Lower lobe of right lung (tissue), 2 donors: ENCODE measurements around the gene GRIK1. TPM values are rescaled to one million over a fixed set of nuclear protein-coding genes. Genes with fewer than 3 reads are reported as not detected.

Experiments
- ATAC-seq, 2 donors: fragments of 200-7000 bp; cut with Tn5 transposase; one replicate each; pipeline ENCODE4 v1.9.1; 2020 to 2022; ENCODE audit warnings: mild to moderate bottlenecking in 2 of 2, moderate library complexity in 2 of 2
- DNase-seq: peaks from one replicate; pipeline ENCODE4 v3.0.0-alpha.2; 2020
- H3K27ac ChIP-seq: fragments of 200-600 bp; one replicate; pipeline ENCODE4 v1.8.0; 2022
- H3K27me3 ChIP-seq: fragments of 200-600 bp; one replicate; pipeline ENCODE4 v1.8.0; 2022; ENCODE audit warnings: low read depth
- H3K36me3 ChIP-seq: fragments of 200-600 bp; one replicate; pipeline ENCODE4 v1.8.0; 2022; ENCODE audit warnings: mild to moderate bottlenecking
- H3K4me1 ChIP-seq: fragments of 200-600 bp; one replicate; pipeline ENCODE4 v1.8.0; 2022
- H3K4me3 ChIP-seq: fragments of 200-600 bp; one replicate; pipeline ENCODE4 v1.8.0; 2022; ENCODE audit warnings: mild to moderate bottlenecking
- H3K9me3 ChIP-seq: fragments of 200-600 bp; one replicate; pipeline ENCODE4 v1.8.0; 2022
- intact Hi-C: fragments of 100-400 bp; cut with DNase I; formaldehyde crosslinking; loops from one replicate; pipeline ENCODE4 v1.11.0; 2022
- total RNA-seq: library from RNA; stranded (reverse); fragmentation: NEBNext Ultra II Directional; extraction: Animal tissue kit (Norgen Biotek cat#: 25700); gene quantifications from one replicate; pipeline ENCODE4 v1.2.1, GENCODE V29; 2021
- TF ChIP-seq, protein P1 (sequence below): fragments of 200-600 bp; IDR thresholded peaks from one replicate; pipeline ENCODE4 v1.8.0; 2022; ENCODE audit warnings: antibody characterized with exemption, mild to moderate bottlenecking
- donor health status: DM: no; HTN: yes; CAD: no; lungs with severe emphysema.

The GRIK1 gene
- total RNA-seq, 1 donor from 2014 or later, result not detected

- DNase-seq, result no peak
- no peaks in the 10 kb centered on the region for H3K36me3 ChIP-seq
- TF ChIP-seq, protein P1, sequence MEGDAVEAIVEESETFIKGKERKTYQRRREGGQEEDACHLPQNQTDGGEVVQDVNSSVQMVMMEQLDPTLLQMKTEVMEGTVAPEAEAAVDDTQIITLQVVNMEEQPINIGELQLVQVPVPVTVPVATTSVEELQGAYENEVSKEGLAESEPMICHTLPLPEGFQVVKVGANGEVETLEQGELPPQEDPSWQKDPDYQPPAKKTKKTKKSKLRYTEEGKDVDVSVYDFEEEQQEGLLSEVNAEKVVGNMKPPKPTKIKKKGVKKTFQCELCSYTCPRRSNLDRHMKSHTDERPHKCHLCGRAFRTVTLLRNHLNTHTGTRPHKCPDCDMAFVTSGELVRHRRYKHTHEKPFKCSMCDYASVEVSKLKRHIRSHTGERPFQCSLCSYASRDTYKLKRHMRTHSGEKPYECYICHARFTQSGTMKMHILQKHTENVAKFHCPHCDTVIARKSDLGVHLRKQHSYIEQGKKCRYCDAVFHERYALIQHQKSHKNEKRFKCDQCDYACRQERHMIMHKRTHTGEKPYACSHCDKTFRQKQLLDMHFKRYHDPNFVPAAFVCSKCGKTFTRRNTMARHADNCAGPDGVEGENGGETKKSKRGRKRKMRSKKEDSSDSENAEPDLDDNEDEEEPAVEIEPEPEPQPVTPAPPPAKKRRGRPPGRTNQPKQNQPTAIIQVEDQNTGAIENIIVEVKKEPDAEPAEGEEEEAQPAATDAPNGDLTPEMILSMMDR, result no peak
- H3K9me3 ChIP-seq, result no peaks in the 10 kb centered on the region
- intact Hi-C loops, result no loop called here
- H3K27me3 ChIP-seq, result no peaks in the 10 kb centered on the region
- H3K4me1 ChIP-seq, result no peaks in the 10 kb centered on the region
- no peak overlapping the region for H3K4me3 ChIP-seq
- no peak overlapping the region for H3K27ac ChIP-seq
- no peak for ATAC-seq
Measured at GRCh38 chr21:29682800-29683199, 257.0 kb downstream of the GRIK1 start.

DNA sequence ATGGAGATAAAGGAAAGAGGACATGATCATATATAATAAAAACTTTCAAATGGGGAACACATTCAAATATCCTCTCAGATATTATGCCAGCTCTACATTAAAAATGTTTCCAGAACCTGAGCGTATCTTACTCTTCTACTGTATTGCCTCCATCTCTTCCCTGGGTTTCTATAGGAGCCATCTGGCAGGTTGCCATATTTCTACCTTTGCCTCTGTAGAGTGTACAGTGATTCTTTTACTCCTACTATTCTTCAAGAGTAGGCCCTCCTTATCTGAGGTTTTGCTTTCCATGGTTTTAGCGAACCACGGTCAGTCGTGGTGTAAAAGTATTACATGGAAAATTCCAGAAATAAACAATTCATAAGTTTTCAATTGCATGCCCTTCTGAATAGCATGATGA lies 259.5 kb downstream of the GRIK1 start:
- no peaks in the 10 kb centered on the region for H3K9me3 ChIP-seq
- intact Hi-C loops, result no loop called here
- H3K27ac ChIP-seq, result no peak overlapping the region
- no peaks in the 10 kb centered on the region for H3K36me3 ChIP-seq
- TF ChIP-seq, protein P1, result no peak
- H3K4me3 ChIP-seq, result no peak overlapping the region
- no peaks in the 10 kb centered on the region for H3K27me3 ChIP-seq
- H3K4me1 ChIP-seq, result no peaks in the 10 kb centered on the region
- ATAC-seq (no peak), DNase-seq (no peak)

DNA sequence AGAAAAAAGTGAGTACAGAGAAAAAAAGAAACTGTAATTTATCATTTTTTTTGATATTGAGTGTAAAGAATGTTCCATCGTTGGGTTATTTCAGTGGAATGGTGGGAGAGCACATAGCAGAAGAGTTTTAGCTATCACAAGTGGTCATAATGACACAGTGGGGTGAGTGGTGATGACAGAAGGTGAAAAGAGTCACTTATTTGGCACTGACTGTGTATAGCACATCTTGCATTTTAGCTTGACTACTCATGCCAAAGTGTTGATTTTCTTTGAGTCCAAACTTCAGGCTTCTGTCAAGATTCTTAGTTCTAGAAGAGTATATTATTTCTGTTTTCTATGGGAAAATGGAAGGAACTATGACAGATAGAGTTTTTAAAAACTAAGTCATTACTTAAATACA lies 261.2 kb downstream of the GRIK1 start:
- TF ChIP-seq, protein P1, result no peak
- Histone ChIP-seq H3K9me3 (no peaks in the 10 kb centered on the region), H3K4me1 (no peaks in the 10 kb centered on the region), H3K4me3 (no peak overlapping the region), H3K36me3 (no peaks in the 10 kb centered on the region), H3K27me3 (no peaks in the 10 kb centered on the region), H3K27ac (no peak overlapping the region)
- DNase-seq (no peak), ATAC-seq (no peak)
- intact Hi-C loops, result no loop called here

DNA sequence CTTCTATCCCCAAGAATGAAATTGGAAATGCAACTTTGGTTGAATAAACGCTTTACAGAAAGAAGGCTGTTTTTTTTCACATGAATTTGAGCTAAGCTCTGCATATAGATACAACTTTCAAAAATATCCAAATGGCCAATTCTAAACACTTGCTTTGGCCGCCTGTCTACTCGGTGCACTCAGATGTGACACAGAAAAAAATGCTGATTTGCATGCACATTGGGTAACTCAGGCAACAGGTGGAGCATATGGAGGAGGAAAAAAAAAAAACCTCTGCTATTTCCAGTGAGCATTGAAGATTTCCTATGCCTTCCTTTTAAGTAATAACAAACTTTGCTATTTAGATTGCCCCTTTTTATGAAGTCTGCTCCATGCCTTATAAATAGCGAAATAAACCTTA lies 262.5 kb downstream of the GRIK1 start:
- intact Hi-C loops, result no loop called here
- Histone ChIP-seq H3K9me3 (no peaks in the 10 kb centered on the region), H3K27me3 (no peaks in the 10 kb centered on the region), H3K36me3 (no peaks in the 10 kb centered on the region), H3K4me1 (no peaks in the 10 kb centered on the region), H3K4me3 (no peak overlapping the region), H3K27ac (no peak overlapping the region)
- TF ChIP-seq, protein P1, result no peak
- DNase-seq (no peak), ATAC-seq (no peak)

GRCh38 chr21:29676395-29676794 lies 263.4 kb downstream of the GRIK1 start:
- H3K27ac ChIP-seq, result no peak overlapping the region
- ATAC-seq (no peak), DNase-seq (no peak)
- H3K4me1 ChIP-seq, result no peaks in the 10 kb centered on the region
- H3K4me3 ChIP-seq, result no peak overlapping the region
- H3K9me3 ChIP-seq, result no peaks in the 10 kb centered on the region
- no peaks in the 10 kb centered on the region for H3K36me3 ChIP-seq
- intact Hi-C loops, result no loop called here
- TF ChIP-seq, protein P1, result no peak
- no peaks in the 10 kb centered on the region for H3K27me3 ChIP-seq

- H3K27ac ChIP-seq, result no peak overlapping the region
- TF ChIP-seq, protein P1, result no peak
Measured at GRCh38 chr21:29675451-29675850, 264.3 kb downstream of the GRIK1 start.

More at GRCh38 chr21:29675451-29675850, 264.3 kb downstream of the GRIK1 start:
- Histone ChIP-seq H3K27me3 (no peaks in the 10 kb centered on the region), H3K4me1 (no peaks in the 10 kb centered on the region), H3K9me3 (no peaks in the 10 kb centered on the region), H3K36me3 (no peaks in the 10 kb centered on the region), H3K4me3 (no peak overlapping the region)
- DNase-seq, result no peak
- no peak for ATAC-seq
- intact Hi-C loops, result no loop called here
